Mesendoderm (in vitro differentiated cells): ENCODE measurements around the gene NR4A3.
A peak's percentile ranks its signal among the peaks of the same experiment; 100 is the strongest.
"Not testable (repeated sequence)": the region's sequence is repeated elsewhere in the genome, so short reads cannot be mapped to it uniquely, and the experiment has no call there.

Source experiments
- DNase-seq: peaks from one replicate; pipeline ENCODE4 v3.0.0; 2013
- H2AK5ac ChIP-seq: 2 replicates; pipeline ENCODE4 v1.6.1; 2013; ENCODE audit warnings: low read length, inconsistent platforms
- H2BK120ac ChIP-seq: 2 replicates; pipeline ENCODE4 v1.6.1; 2013; ENCODE audit warnings: low read depth, mild to moderate bottlenecking, low read length, moderate library complexity, mixed read lengths
- H2BK15ac ChIP-seq: replicated peaks from 2 replicates; pipeline ENCODE4 v1.6.1; 2013; ENCODE audit warnings: low read depth, mild to moderate bottlenecking, moderate library complexity
- H2BK5ac ChIP-seq: 2 replicates; pipeline ENCODE4 v1.6.1; 2013; ENCODE audit warnings: low read length, inconsistent platforms
- H3K18ac ChIP-seq: 2 replicates; pipeline ENCODE4 v1.6.1; 2013; ENCODE audit warnings: mild to moderate bottlenecking, low read length, mixed read lengths
- H3K23ac ChIP-seq: one replicate; pipeline ENCODE4 v1.6.1; 2013; ENCODE audit warnings: low read length
- H3K27ac ChIP-seq: 2 replicates; pipeline ENCODE4 v1.5.1; 2013; ENCODE audit warnings: low read depth, mild to moderate bottlenecking, inconsistent platforms, low read length, moderate library complexity
- H3K27me3 ChIP-seq: 2 replicates; pipeline ENCODE4 v1.6.1; 2013; ENCODE audit warnings: low read length, control low read depth, mild to moderate bottlenecking, inconsistent platforms; ENCODE audit not compliant: insufficient read depth, poor library complexity
- H3K36me3 ChIP-seq: 2 replicates; pipeline ENCODE4 v1.6.1; 2013; ENCODE audit warnings: low read length, inconsistent platforms; ENCODE audit not compliant: control insufficient read depth, insufficient read depth
- H3K4ac ChIP-seq: one replicate; pipeline ENCODE4 v1.6.1; 2013; ENCODE audit warnings: low read depth, mild to moderate bottlenecking, low read length, moderate library complexity
- H3K4me1 ChIP-seq: 2 replicates; pipeline ENCODE4 v1.6.1; 2013; ENCODE audit warnings: low read depth, low read length, inconsistent platforms; ENCODE audit not compliant: control insufficient read depth
- H3K4me2 ChIP-seq: 2 replicates; pipeline ENCODE4 v1.6.1; 2013; ENCODE audit warnings: low read length
- H3K4me3 ChIP-seq: 2 replicates; pipeline ENCODE4 v1.5.1; 2013; ENCODE audit warnings: mild to moderate bottlenecking, low read length
- H3K56ac ChIP-seq: one replicate; pipeline ENCODE4 v1.6.1; 2013; ENCODE audit warnings: low read length
- H3K79me1 ChIP-seq: 2 replicates; pipeline ENCODE4 v1.6.1; 2013; ENCODE audit warnings: low read length, inconsistent platforms
- H3K79me2 ChIP-seq: 2 replicates; pipeline ENCODE4 v1.6.1; 2013; ENCODE audit warnings: mild to moderate bottlenecking, low read length; ENCODE audit not compliant: control insufficient read depth, insufficient read depth
- H3K9ac ChIP-seq: 2 replicates; pipeline ENCODE4 v1.6.1; 2013; ENCODE audit warnings: low read length, inconsistent platforms
- H4K5ac ChIP-seq: one replicate; pipeline ENCODE4 v1.6.1; 2013; ENCODE audit warnings: low read length
- H4K8ac ChIP-seq: one replicate; pipeline ENCODE4 v1.6.1; 2013; ENCODE audit warnings: low read depth, mild to moderate bottlenecking, control low read depth, low read length, moderate library complexity
- WGBS: extraction: QIAGEN DNeasy Blood & Tissue Kit; methylation state at CpG from one replicate; pipeline ENCODE4 v1.1.7; 2013; ENCODE audit warnings: low lambda C conversion rate, missing lambda C conversion rate; ENCODE audit not compliant: insufficient coverage; ENCODE audit errors: extremely low coverage; 5-methylcytosine and 5-hydroxymethylcytosine counted together

Gene NR4A3

GRCh38 chr9:99855467-99856176, 33.9 kb downstream of the NR4A3 start:
- DNase-seq, result peak; percentile 15
- Histone ChIP-seq H3K79me2 (no peaks in the 10 kb centered on the region), H2BK120ac (no peak overlapping the region), H2AK5ac (no peak overlapping the region), H3K4me3 (no peak overlapping the region), H3K27ac (no peak overlapping the region), H4K5ac (no peak overlapping the region), H3K4me1 (no peaks in the 10 kb centered on the region), H3K23ac (no peak overlapping the region), H3K4me2 (no peak overlapping the region), H3K9ac (no peak overlapping the region), H2BK15ac (no peak overlapping the region), H3K79me1 (no peaks in the 10 kb centered on the region), H4K8ac (no peak overlapping the region), H3K18ac (no peak overlapping the region), H2BK5ac (no peak overlapping the region), H3K4ac (no peak overlapping the region), H3K36me3 (no peaks in the 10 kb centered on the region), H3K56ac (no peak overlapping the region), H3K27me3 (no peaks in the 10 kb centered on the region)
- WGBS, result no CpG with 5 or more reads among the region's 8 CpGs

- H3K36me3 ChIP-seq, H3K9ac ChIP-seq, H3K79me2 ChIP-seq, H2BK120ac ChIP-seq, H3K18ac ChIP-seq, H3K56ac ChIP-seq, H2AK5ac ChIP-seq, H3K4me1 ChIP-seq, H3K27me3 ChIP-seq, H3K23ac ChIP-seq, H4K5ac ChIP-seq, H3K4me2 ChIP-seq, H3K79me1 ChIP-seq, H4K8ac ChIP-seq, H2BK15ac ChIP-seq, H2BK5ac ChIP-seq, DNase-seq, H3K27ac ChIP-seq, H3K4ac ChIP-seq, H3K4me3 ChIP-seq: not testable (repeated sequence)
- WGBS, result no CpG with 5 or more reads among the region's 3 CpGs
Observed at GRCh38 chr9:99857576-99857975, 35.9 kb downstream of the NR4A3 start.

DNA sequence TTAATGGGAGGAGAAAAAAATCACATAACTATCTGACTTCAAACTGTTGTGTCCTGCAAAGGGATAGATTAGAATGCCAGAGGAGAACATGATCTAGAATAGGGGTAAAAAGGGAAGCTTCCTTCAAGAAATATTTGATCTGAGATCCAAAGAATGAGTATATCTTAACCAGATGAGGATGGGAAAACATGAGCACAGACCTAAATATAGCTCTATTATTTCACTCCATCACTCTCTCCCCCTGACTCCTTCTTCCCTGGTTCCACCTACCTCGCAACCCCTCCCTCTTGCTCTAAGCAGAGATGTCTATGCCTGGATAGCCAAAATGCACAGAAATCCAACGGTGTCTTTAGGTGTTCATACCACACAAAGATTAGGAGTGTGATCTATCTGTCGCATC, 36.4 kb downstream of the NR4A3 start:
- Histone ChIP-seq H4K8ac (no peak overlapping the region), H3K4me1 (no peaks in the 10 kb centered on the region), H4K5ac (no peak overlapping the region), H3K23ac (no peak overlapping the region), H3K36me3 (no peaks in the 10 kb centered on the region), H2BK120ac (no peak overlapping the region), H3K4ac (no peak overlapping the region), H3K18ac (no peak overlapping the region), H2BK15ac (no peak overlapping the region), H3K4me3 (no peak overlapping the region), H3K79me2 (no peaks in the 10 kb centered on the region), H3K9ac (no peak overlapping the region), H3K4me2 (no peak overlapping the region), H3K27me3 (no peaks in the 10 kb centered on the region), H2AK5ac (no peak overlapping the region), H3K27ac (no peak overlapping the region), H3K56ac (no peak overlapping the region), H2BK5ac (no peak overlapping the region), H3K79me1 (no peaks in the 10 kb centered on the region)
- no CpG with 5 or more reads among the region's 3 CpGs for WGBS
- no peak for DNase-seq

DNA sequence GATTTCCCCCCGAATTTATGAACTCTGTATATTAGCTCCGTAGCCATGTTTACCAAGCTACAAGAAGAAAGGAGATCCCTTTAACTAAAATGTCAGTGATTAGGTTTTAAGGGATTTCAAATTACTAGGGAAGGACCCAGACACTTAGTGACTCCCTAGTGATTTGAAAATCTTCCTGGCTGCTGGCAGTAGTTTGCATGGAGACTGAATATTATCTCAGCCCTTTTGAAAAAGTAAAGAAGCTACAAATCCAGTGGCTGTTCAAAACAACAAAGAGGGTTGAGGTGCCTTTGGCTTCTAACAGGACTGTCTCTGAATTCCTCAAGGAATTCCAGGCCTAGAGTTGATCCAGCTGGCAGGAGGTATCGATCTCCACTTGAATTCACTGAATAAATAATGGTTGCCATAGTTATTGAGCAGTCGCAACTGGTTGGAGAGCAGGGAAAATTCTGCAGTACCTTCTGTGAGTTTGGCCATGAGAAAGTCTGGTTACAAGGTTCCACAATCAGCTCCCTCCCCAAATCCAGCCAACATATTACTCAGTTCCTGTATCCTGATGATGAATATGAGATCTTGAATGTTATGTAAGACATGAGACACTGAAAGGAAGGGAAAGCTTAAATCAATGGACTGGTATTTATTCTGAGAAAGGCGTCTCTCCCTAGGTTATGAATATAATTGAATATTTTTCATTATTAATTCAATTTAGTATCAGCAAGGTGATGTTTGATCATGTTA, 37.7 kb downstream of the NR4A3 start:
- Histone ChIP-seq H4K8ac (no peak overlapping the region), H3K4me3 (no peak overlapping the region), H2BK5ac (no peak overlapping the region), H3K4me1 (no peaks in the 10 kb centered on the region), H4K5ac (no peak overlapping the region), H2BK120ac (no peak overlapping the region), H3K23ac (no peak overlapping the region), H3K79me2 (no peaks in the 10 kb centered on the region), H3K4me2 (no peak overlapping the region), H3K9ac (no peak overlapping the region), H2AK5ac (no peak overlapping the region), H3K27ac (no peak overlapping the region), H3K36me3 (no peaks in the 10 kb centered on the region), H2BK15ac (no peak overlapping the region), H3K18ac (no peak overlapping the region), H3K56ac (no peak overlapping the region), H3K4ac (no peak overlapping the region), H3K79me1 (no peaks in the 10 kb centered on the region), H3K27me3 (no peaks in the 10 kb centered on the region)
- WGBS, result no CpG with 5 or more reads among the region's 5 CpGs
- peak; percentile 62 for DNase-seq

GRCh38 chr9:99860266-99860665, 38.6 kb downstream of the NR4A3 start:
- Histone ChIP-seq H4K8ac (no peak overlapping the region), H2BK120ac (no peak overlapping the region), H2BK5ac (no peak overlapping the region), H4K5ac (no peak overlapping the region), H3K23ac (no peak overlapping the region), H3K9ac (no peak overlapping the region), H3K18ac (no peak overlapping the region), H3K36me3 (no peaks in the 10 kb centered on the region), H3K27me3 (no peaks in the 10 kb centered on the region), H2AK5ac (no peak overlapping the region), H3K79me1 (no peaks in the 10 kb centered on the region), H3K4me3 (no peak overlapping the region), H3K79me2 (no peaks in the 10 kb centered on the region), H3K4me1 (no peaks in the 10 kb centered on the region), H3K56ac (no peak overlapping the region), H2BK15ac (no peak overlapping the region), H3K4me2 (no peak overlapping the region), H3K4ac (no peak overlapping the region), H3K27ac (no peak overlapping the region)
- no CpG with 5 or more reads among the region's 1 CpG for WGBS
- DNase-seq, result no peak
